Heart right ventricle (tissue), 16 donors: ENCODE measurements around the gene MPI. TPM values are rescaled to one million over a fixed set of nuclear protein-coding genes. Genes with fewer than 3 reads are reported as not detected.

Source experiments
- ATAC-seq, 8 donors: fragments of 200-7000 bp; cut with Tn5 transposase; one replicate each; pipeline ENCODE4 v1.9.1; 2020; ENCODE audit warnings: mild to moderate bottlenecking in 8 of 8, moderate library complexity in 8 of 8, moderate number of reproducible peaks in 1 of 8
- DNase-seq, 2 donors: peaks; one replicate each; pipeline ENCODE4 v3.0.0-alpha.2; 2020
- H3K27ac ChIP-seq, 10 donors: fragments of 200-600 bp; sonication (generic) in 2 of 10; one replicate each; pipeline versions ENCODE4 v1.5.0 to v1.8.0; 2020 to 2022; ENCODE audit warnings: mild to moderate bottlenecking in 3 of 10
- H3K27me3 ChIP-seq, 7 donors: fragments of 200-600 bp; one replicate each; pipeline ENCODE4 v1.8.0; 2021 to 2022; ENCODE audit warnings: mild to moderate bottlenecking in 2 of 7
- H3K36me3 ChIP-seq, 9 donors: fragments of 200-600 bp; sonication (generic) in 1 of 9; one replicate each; pipeline versions ENCODE4 v1.5.0 to v1.8.0; 2020 to 2022; ENCODE audit warnings: mild to moderate bottlenecking in 2 of 9
- H3K4me1 ChIP-seq, 9 donors: fragments of 200-600 bp; sonication (generic) in 1 of 9; one replicate each; pipeline versions ENCODE4 v1.5.0 to v1.8.0; 2020 to 2022; ENCODE audit warnings: mild to moderate bottlenecking in 4 of 9
- H3K4me3 ChIP-seq, 10 donors: fragments of 200-600 bp; sonication (generic) in 2 of 10; one replicate each; pipeline versions ENCODE4 v1.5.0 to v1.8.0; 2020 to 2022; ENCODE audit warnings: mild to moderate bottlenecking in 7 of 10, moderate library complexity in 2 of 10
- H3K9me3 ChIP-seq, 11 donors: fragments of 200-600 bp in 10 of 11; sonication (generic) in 2 of 11; one replicate each; pipeline versions ENCODE4 v1.5.0 to v1.8.0; 2013 to 2022; ENCODE audit warnings: mild to moderate bottlenecking in 2 of 11, control low read depth in 1 of 11, moderate library complexity in 1 of 11
- CTCF ChIP-seq, 9 donors: fragments of 200-600 bp; sonication (generic) in 2 of 9; IDR thresholded peaks; one replicate each; pipeline versions ENCODE4 v1.5.0 to v1.8.0; 2021 to 2022; ENCODE audit warnings: antibody characterized with exemption in 9 of 9, mild to moderate bottlenecking in 5 of 9, moderate library complexity in 1 of 9
- WGBS, 2 donors: extraction: QIAGEN DNeasy Blood & Tissue Kit; methylation state at CpG; one replicate each; pipeline ENCODE4 v1.1.7; 2013; ENCODE audit warnings: inconsistent platforms in 1 of 2; 5-methylcytosine and 5-hydroxymethylcytosine counted together
- intact Hi-C, 10 donors: fragments of 100-400 bp; cut with DNase I; formaldehyde crosslinking; loops; one replicate each; pipeline versions ENCODE4 v1.11.1 to v1.14.2; 2022
- polyA plus RNA-seq, 2 donors: library from polyadenylated mRNA; stranded (reverse); fragments of 200-250 nt; gene quantifications; one replicate each; pipeline ENCODE4 v1.2.3, GENCODE V29; 2013
- total RNA-seq, 10 donors: library from RNA; stranded (reverse); fragmentation: NEBNext Ultra II Directional in 3 of 10; extraction: Animal tissue kit (Norgen Biotek cat#: 25700) in 3 of 10; gene quantifications; one replicate each; pipeline versions ENCODE4 v1.2.1 to v1.2.4, GENCODE V29; 2021 to 2023
- donor health status: Arrhythmogenic right ventricular cardiomyopathy.
- donor health status: ischemic (EF 13 %, LVEDD 7.1; RV severe dilation, severe dysfunction).
- donor health status: healthy with polysubstance abuse.
- donor health status: DM: no; HTN: yes; CAD: no.
- donor health status: DM: no; HTN: no; CAD: no.
- donor health status: ischemic (EF 25% LVEDD 6.9; RV normal size, moderate dysfunction).
- donor health status: ischemic (EF 25% LVEDD 5.7; RV mildly dilated, moderate dysfunction).
- donor health status: healthy.
- donor health status: DM: yes; HTN: yes; CAD: no.
- donor health status: Ischemic cardiomyopathy.
- donor health status: ischemic (EF 35%, LVEDD 5.7; RV mildly dilated, moderate dysfunction).
- donor health status: nonischemic (EF 11% LVEDD 7.7; RV severe dilation, severe dysfunction).
- donor health status: DM: yes; HTN: yes; CAD: no.
- donor health status: PGD.
- donor health status: ischemic (EF 29% LVEDD 5.4; RV normal size, mild dysfunction).
- donor health status: nonischemic (EF 23%, LVEDD 6.1; RV moderate dilation, normal function).

The MPI gene
- total and polyA plus RNA-seq, 12 donors, result 24.4 to 86.4 (median 54.5) TPM

GRCh38 chr15:74842581-74843444 lies 47.0 kb upstream of the MPI start, which contains the start of gene ULK3:
Gene ULK3, minus strand, starts transcription at chr15:74843156. Its CDS starts 51 bp downstream, at chr15:74843105.
- peak within 1 kb of the TSS; percentile 39 to 97 (median 88) for H3K27ac ChIP-seq
- peak within 1 kb of the TSS; percentile 77 to 98 (median 86) for H3K4me3 ChIP-seq
- WGBS, 2 donors, result 0% methylated on average over 70 to 84 of the region's 84 CpGs
- no peaks in the 10 kb centered on the region for H3K27me3 ChIP-seq
- H3K36me3 ChIP-seq, result peaks cover 0 to 70% (median 15%) of the 10 kb centered on the region in 9 donors
- ATAC-seq (peak; percentile 84 to 94 (median 92)), DNase-seq (peak; percentile 90 to 92)
- intact Hi-C loops, result loop anchor here in 9 of 10 donors (2.0 to 10.0 kb wide), 7 partner anchors 52 to 94 kb away; partner anchors contain the start of genes CSK (in 4 of the 9), MPI (in 2 of the 9), COX5A (in 1 of the 9) and FAM219B (in 1 of the 9)
- peak; percentile 58 to 94 (median 75) for TF ChIP-seq CTCF (IDR thresholded peaks at IDR 0.05)
- H3K9me3 ChIP-seq, result no peaks in the 10 kb centered on the region
- H3K4me1 ChIP-seq, result peaks cover 5 to 33% (median 23%) of the 10 kb centered on the region in 9 donors

DNA sequence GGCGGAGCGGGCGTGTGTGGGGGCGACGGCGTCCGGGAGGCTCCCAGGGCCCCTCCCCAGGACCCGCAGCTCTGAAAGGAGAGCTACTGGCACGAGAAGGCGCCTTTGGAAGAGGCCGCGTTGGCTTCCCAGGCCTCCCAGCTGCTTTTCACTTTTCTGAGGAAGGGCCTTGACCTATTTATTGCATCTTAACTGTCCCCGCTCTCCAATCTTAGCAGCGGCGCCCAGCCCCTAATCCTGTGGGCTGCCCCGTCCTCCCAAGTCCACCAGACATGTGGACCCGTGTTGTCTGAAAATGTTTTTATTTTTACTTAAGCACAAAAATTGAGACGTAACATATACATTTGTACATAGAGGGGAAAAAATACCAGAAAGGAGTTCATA lies 46.4 kb upstream of the MPI start:
- Histone ChIP-seq H3K4me3 (peak overlapping the region in 9 of 10 donors; percentile 77 to 98 (median 88)), H3K27me3 (no peaks in the 10 kb centered on the region), H3K36me3 (peaks cover 0 to 70% (median 21%) of the 10 kb centered on the region in 9 donors), H3K27ac (peak overlapping the region; percentile 9 to 97 (median 88)), H3K9me3 (no peaks in the 10 kb centered on the region), H3K4me1 (peaks cover 5 to 38% (median 23%) of the 10 kb centered on the region in 9 donors)
- DNase-seq (no peak), ATAC-seq (peak in 1 of 8 donors; percentile 10)
- intact Hi-C loops, result loop anchor here in 9 of 10 donors (2.0 to 10.0 kb wide), 7 partner anchors 51 to 94 kb away; partner anchors contain the start of genes CSK (in 4 of the 9), MPI (in 2 of the 9), COX5A (in 1 of the 9) and FAM219B (in 1 of the 9)
- WGBS, 2 donors, result 12 to 17% methylated on average over 18 of the region's 18 CpGs
- peak in 3 of 9 donors; percentile 18 to 42 (median 29) for TF ChIP-seq CTCF (IDR thresholded peaks at IDR 0.05)

- H3K4me1 ChIP-seq, result peaks cover 5 to 38% (median 23%) of the 10 kb centered on the region in 9 donors
- no peak for TF ChIP-seq CTCF (IDR thresholded peaks at IDR 0.05)
- intact Hi-C loops, result loop anchor here in 9 of 10 donors (2.0 to 10.0 kb wide), 8 partner anchors 25 to 93 kb away; partner anchors contain the start of genes CSK (in 4 of the 9), MPI (in 2 of the 9), COX5A (in 1 of the 9) and FAM219B (in 1 of the 9)
- H3K36me3 ChIP-seq, result peaks cover 0 to 70% (median 26%) of the 10 kb centered on the region in 9 donors
- WGBS, 2 donors, result 64 to 75% methylated on average over 12 of the region's 12 CpGs
- no peaks in the 10 kb centered on the region for H3K9me3 ChIP-seq
- DNase-seq, result no peak
- H3K27me3 ChIP-seq, result no peaks in the 10 kb centered on the region
- peak overlapping the region in 9 of 10 donors; percentile 71 to 97 (median 89) for H3K27ac ChIP-seq
- ATAC-seq, result peak in 2 of 8 donors; percentile 5 to 6
- H3K4me3 ChIP-seq, result peak overlapping the region in 7 of 10 donors; percentile 77 to 98 (median 88)
Observed at GRCh38 chr15:74843891-74844299, 45.9 kb upstream of the MPI start.
